Epithelial cell of proximal tubule (primary cell): ENCODE data around the gene SLC25A26. TPM values are rescaled to one million over a fixed set of nuclear protein-coding genes. Genes with fewer than 3 reads are reported as not detected.

ENCODE experiments used
- DNase-seq: peaks from one replicate; pipeline ENCODE4 v3.0.0-alpha.2; 2011; ENCODE audit warnings: low read depth
- H3K4me3 ChIP-seq: 2 replicates; pipeline ENCODE4 v1.5.1; 2011; ENCODE audit warnings: low read depth, mild to moderate bottlenecking, low read length
- total RNA-seq: library from RNA; depleted of rRNA; stranded (reverse); fragments of >200 nt; gene quantifications from 2 replicates; pipeline ENCODE4 v1.2.3, GENCODE V29; 2015
- TF ChIP-seq, protein P1 (sequence below): conservative IDR thresholded peaks from 2 replicates; pipeline ENCODE4 v1.5.1; 2012; ENCODE audit warnings: low read depth, mild to moderate bottlenecking, low read length

Gene SLC25A26
- total RNA-seq, 1 donor from 2014 or later: 16.2 TPM

- DNase-seq: no peak
- TF ChIP-seq, protein P1, sequence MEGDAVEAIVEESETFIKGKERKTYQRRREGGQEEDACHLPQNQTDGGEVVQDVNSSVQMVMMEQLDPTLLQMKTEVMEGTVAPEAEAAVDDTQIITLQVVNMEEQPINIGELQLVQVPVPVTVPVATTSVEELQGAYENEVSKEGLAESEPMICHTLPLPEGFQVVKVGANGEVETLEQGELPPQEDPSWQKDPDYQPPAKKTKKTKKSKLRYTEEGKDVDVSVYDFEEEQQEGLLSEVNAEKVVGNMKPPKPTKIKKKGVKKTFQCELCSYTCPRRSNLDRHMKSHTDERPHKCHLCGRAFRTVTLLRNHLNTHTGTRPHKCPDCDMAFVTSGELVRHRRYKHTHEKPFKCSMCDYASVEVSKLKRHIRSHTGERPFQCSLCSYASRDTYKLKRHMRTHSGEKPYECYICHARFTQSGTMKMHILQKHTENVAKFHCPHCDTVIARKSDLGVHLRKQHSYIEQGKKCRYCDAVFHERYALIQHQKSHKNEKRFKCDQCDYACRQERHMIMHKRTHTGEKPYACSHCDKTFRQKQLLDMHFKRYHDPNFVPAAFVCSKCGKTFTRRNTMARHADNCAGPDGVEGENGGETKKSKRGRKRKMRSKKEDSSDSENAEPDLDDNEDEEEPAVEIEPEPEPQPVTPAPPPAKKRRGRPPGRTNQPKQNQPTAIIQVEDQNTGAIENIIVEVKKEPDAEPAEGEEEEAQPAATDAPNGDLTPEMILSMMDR: no peak
These were observed 157.0 kb downstream of the SLC25A26 start for GRCh38 chr3:66377800-66378199.

GRCh38 chr3:66378256-66378655, 157.5 kb downstream of the SLC25A26 start:
- no peak for DNase-seq
- TF ChIP-seq, protein P1: peak; percentile 64
- no peak overlapping the region for H3K4me3 ChIP-seq

More at GRCh38 chr3:66377800-66378199, 157.0 kb downstream of the SLC25A26 start:
- no peak overlapping the region for H3K4me3 ChIP-seq

GRCh38 chr3:66379565-66379964, 158.8 kb downstream of the SLC25A26 start:
- no peak for DNase-seq
- no peak overlapping the region for H3K4me3 ChIP-seq
- TF ChIP-seq, protein P1: no peak

DNA sequence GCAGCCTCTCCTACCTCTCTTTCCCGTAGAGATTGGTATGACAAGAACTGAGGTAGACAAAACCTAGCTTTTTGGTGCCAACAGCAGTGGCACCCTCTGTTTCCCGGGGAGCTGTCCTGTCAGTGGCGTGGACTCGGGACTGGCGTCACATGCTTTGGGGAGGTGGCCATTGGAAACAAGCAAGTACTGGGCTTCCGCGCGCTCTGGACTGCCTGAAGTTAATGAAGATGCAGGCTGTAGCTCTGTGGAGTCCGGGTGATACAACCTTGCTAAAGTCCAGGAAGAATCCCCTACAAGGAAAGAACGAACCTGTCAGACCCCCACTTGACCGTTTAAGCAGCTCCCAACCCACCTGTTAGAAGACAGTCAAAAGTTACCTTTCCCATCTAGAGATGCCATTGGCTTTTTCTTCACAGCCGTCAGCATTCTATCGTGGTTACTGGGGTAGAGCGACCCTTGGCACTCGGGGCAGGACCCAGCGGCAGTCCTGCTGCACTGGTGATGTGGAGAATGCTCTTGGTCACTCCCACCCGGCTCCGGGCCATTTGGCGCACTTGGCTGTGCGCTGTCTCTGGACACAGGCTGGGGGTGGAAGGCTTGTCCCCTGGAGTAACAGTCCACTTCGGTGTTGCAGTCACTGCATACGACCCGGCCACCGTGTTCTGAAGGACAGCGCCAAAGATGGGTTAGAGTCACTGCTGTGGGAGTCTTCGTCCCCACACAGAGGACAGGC, 159.6 kb downstream of the SLC25A26 start:
- DNase-seq: no peak
- TF ChIP-seq, protein P1: no peak
- no peak overlapping the region for H3K4me3 ChIP-seq

GRCh38 chr3:66381626-66382025, 160.8 kb downstream of the SLC25A26 start:
- H3K4me3 ChIP-seq: no peak overlapping the region
- TF ChIP-seq, protein P1: no peak
- no peak for DNase-seq

- TF ChIP-seq, protein P1: no peak
- no peak overlapping the region for H3K4me3 ChIP-seq
- no peak for DNase-seq
These were observed 161.3 kb downstream of the SLC25A26 start for GRCh38 chr3:66382142-66382541.

GRCh38 chr3:66383023-66383422, 162.2 kb downstream of the SLC25A26 start:
- DNase-seq: no peak
- TF ChIP-seq, protein P1: no peak
- no peak overlapping the region for H3K4me3 ChIP-seq
